GM21360 (cell line): ENCODE results near the gene IGSF3.

ENCODE experiments used
- ATAC-seq: cut with Tn5 transposase; IDR thresholded peaks from one replicate; pipeline ENCODE4 v1.9.1; 2021; ENCODE audit warnings: mild to moderate bottlenecking, moderate library complexity; ENCODE audit not compliant: unreplicated experiment

The IGSF3 gene

GRCh38 chr1:116532671-116533428, 134.7 kb downstream of the IGSF3 start:
- no peak for ATAC-seq

GRCh38 chr1:116531917-116532316, 135.6 kb downstream of the IGSF3 start:
- ATAC-seq, result no peak

GRCh38 chr1:116529681-116530080, 137.9 kb downstream of the IGSF3 start:
- no peak for ATAC-seq

- no peak for ATAC-seq
These were observed 138.3 kb downstream of the IGSF3 start for GRCh38 chr1:116529199-116529631.

GRCh38 chr1:116528329-116529083, 139.0 kb downstream of the IGSF3 start:
- no peak for ATAC-seq

- ATAC-seq, result no peak
These were observed 142.1 kb downstream of the IGSF3 start for GRCh38 chr1:116525440-116525839.
